ENCODE measurements around the gene FRMPD4. TPM values are rescaled to one million over a fixed set of nuclear protein-coding genes. Genes with fewer than 3 reads are reported as not detected.

The FRMPD4 gene
- total RNA-seq, 1 donor from 2014 or later: 0.29 TPM

DNA sequence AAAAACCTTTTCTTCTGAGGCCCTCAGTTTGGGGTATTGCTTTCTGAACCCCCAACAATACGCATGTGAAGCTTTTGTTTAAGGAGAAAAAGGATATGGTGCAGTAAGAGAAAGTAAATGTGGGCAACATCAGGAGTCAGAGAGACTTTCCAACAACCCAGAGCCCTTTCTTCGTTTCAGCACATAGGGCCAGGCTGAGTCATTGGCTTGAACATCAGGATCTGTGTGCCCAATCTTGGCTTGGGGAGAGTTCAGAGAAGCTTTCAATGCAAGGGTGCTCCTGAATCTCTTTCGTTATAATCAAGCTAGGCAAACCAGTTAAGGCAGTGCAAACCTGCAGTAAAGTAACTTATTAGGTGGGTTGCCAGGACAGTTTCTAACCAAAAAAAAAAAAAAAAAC, 191.2 kb downstream of the FRMPD4 start:
- no peak for ATAC-seq
- H3K9me3 ChIP-seq: no peaks in the 10 kb centered on the region
- intact Hi-C loops (cut with DNase I): no loop called here
- no peaks in the 10 kb centered on the region for H3K27me3 ChIP-seq
- no peaks in the 10 kb centered on the region for H3K4me1 ChIP-seq
- DNase-seq: no peak
- no peaks in the 10 kb centered on the region for H3K36me3 ChIP-seq
- H3K27ac ChIP-seq: no peak overlapping the region
- no peak overlapping the region for H3K4me3 ChIP-seq
- TF ChIP-seq, protein P1, sequence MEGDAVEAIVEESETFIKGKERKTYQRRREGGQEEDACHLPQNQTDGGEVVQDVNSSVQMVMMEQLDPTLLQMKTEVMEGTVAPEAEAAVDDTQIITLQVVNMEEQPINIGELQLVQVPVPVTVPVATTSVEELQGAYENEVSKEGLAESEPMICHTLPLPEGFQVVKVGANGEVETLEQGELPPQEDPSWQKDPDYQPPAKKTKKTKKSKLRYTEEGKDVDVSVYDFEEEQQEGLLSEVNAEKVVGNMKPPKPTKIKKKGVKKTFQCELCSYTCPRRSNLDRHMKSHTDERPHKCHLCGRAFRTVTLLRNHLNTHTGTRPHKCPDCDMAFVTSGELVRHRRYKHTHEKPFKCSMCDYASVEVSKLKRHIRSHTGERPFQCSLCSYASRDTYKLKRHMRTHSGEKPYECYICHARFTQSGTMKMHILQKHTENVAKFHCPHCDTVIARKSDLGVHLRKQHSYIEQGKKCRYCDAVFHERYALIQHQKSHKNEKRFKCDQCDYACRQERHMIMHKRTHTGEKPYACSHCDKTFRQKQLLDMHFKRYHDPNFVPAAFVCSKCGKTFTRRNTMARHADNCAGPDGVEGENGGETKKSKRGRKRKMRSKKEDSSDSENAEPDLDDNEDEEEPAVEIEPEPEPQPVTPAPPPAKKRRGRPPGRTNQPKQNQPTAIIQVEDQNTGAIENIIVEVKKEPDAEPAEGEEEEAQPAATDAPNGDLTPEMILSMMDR (IDR thresholded peaks at IDR 0.05): no peak

DNA sequence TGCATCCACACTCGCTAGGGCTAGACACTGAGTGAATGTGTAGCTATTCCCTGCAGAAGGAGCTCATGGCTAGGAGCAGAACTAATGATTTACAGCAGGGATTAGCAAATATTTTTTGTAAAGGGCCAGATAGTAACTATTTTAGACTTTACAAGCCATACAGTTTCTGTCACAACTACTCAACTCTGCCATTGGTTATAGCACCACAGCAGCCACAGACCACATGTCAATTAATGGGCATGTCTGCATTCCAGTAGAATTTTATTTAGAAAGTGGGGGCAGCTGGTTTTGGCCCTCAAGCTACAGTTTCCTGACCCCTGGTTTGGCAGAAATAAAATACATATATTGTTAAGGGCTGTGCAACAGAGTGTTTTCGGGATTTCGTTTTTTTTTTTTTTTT, 192.6 kb downstream of the FRMPD4 start:
- Histone ChIP-seq H3K4me3 (no peak overlapping the region), H3K27ac (no peak overlapping the region), H3K27me3 (no peaks in the 10 kb centered on the region), H3K4me1 (no peaks in the 10 kb centered on the region), H3K9me3 (no peaks in the 10 kb centered on the region), H3K36me3 (no peaks in the 10 kb centered on the region)
- no peak for DNase-seq
- intact Hi-C loops (cut with DNase I): no loop called here
- no peak for ATAC-seq
- TF ChIP-seq, protein P1 (IDR thresholded peaks at IDR 0.05): no peak

DNA sequence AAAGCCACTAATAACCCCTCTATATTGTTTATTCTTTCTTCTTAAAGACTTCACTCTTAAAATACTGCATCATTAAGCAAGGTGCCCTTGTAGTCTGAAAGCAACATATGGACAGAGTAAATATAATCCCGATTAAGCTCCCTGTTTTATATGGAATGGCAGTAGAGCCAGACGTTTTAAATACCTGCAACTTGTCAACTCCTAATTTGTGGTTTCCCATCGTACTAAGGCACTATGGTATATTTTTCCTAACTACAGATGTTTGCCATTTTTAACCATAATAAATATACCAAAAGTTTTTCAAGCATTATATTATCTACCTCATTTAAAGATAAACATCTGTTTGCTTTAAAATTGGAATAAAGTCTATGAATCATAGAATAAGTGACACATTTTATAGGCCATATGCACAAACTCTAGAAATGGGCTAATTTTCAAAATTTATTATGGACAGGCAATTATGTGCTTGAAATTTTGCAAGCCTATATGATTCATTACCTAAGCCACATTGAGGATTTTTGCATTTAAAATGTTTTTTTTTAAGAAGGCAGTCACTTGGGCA, 194.6 kb downstream of the FRMPD4 start:
- Histone ChIP-seq H3K4me3 (no peak overlapping the region), H3K9me3 (no peaks in the 10 kb centered on the region), H3K27me3 (no peaks in the 10 kb centered on the region), H3K36me3 (no peaks in the 10 kb centered on the region), H3K27ac (no peak overlapping the region), H3K4me1 (no peaks in the 10 kb centered on the region)
- TF ChIP-seq, protein P1 (IDR thresholded peaks at IDR 0.05): no peak
- DNase-seq: no peak
- intact Hi-C loops (cut with DNase I): no loop called here
- ATAC-seq: no peak

DNA sequence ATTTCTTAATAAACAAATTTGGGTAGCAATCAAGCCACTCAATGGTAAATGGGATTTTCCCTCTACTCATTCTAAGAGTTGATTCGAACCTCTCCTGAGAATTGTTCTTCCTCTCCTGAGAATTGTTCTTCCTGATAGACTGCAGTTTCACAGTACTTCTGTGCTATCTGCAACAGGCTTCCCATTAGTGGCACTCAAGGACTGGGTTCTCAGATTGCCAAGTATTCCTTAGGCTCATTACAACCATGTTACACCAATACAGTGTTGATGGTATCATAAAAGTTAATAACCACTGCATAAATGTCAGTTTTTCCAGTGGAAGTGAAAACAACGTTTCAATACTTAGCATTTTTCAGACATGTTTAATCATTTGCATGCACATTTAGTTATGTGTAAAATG, 201.6 kb downstream of the FRMPD4 start:
- Histone ChIP-seq H3K4me3 (no peak overlapping the region), H3K9me3 (no peaks in the 10 kb centered on the region), H3K4me1 (no peaks in the 10 kb centered on the region), H3K36me3 (no peaks in the 10 kb centered on the region), H3K27ac (no peak overlapping the region), H3K27me3 (no peaks in the 10 kb centered on the region)
- TF ChIP-seq, protein P1 (IDR thresholded peaks at IDR 0.05): no peak
- no peak for ATAC-seq
- DNase-seq: no peak
- intact Hi-C loops (cut with DNase I): no loop called here

DNA sequence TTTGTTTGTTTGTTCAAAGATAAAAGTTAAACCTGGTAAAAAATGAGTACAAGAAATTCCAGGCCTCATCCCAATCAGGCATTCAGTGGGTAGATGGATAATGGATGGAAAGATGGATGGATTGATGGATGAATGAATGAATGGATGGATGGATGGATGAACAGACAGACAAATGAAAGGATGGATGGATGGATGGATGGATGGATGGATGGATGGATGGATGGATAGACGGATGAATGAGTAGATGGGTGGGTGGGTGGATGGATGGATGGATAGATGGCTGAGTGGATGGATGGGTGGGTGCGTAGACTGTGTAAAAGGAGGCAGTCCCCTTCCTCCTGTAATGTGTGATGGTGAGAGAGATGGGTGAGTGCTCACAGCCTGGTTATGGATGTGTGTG, 206.7 kb downstream of the FRMPD4 start:
- H3K36me3 ChIP-seq: no peaks in the 10 kb centered on the region
- TF ChIP-seq, protein P1 (IDR thresholded peaks at IDR 0.05): no peak
- H3K27ac ChIP-seq: no peak overlapping the region
- no peaks in the 10 kb centered on the region for H3K27me3 ChIP-seq
- H3K4me1 ChIP-seq: no peaks in the 10 kb centered on the region
- no peak overlapping the region for H3K4me3 ChIP-seq
- intact Hi-C loops (cut with DNase I): no loop called here
- no peak for DNase-seq
- H3K9me3 ChIP-seq: no peaks in the 10 kb centered on the region
- no peak for ATAC-seq

DNA sequence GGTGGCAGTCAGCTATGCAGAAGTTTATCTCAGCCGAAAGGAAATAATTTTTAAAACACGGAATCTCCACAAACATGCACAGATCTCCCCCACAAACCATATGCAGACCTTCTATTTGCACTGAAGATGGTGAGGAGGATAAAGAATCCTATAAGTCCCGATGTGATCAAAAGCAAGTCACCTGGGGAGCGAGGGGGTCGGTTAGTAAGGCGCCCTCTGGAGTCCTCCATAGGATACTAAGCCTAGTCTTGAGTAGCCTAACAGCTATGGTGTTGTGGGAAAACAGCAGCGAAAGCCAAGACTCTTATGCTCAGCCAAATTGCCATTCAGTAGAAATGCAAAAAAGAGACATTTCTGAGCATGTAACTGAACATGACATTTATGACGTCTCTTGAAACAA, 210.9 kb downstream of the FRMPD4 start:
- Histone ChIP-seq H3K9me3 (no peaks in the 10 kb centered on the region), H3K36me3 (no peaks in the 10 kb centered on the region), H3K27me3 (no peaks in the 10 kb centered on the region), H3K27ac (no peak overlapping the region), H3K4me1 (no peaks in the 10 kb centered on the region), H3K4me3 (no peak overlapping the region)
- DNase-seq: no peak
- TF ChIP-seq, protein P1 (IDR thresholded peaks at IDR 0.05): no peak
- intact Hi-C loops (cut with DNase I): no loop called here
- no peak for ATAC-seq

All from upper lobe of right lung (tissue), 1 donor.